Fibroblast of lung (primary cell): ENCODE data around the gene DISP2. TPM values are rescaled to one million over a fixed set of nuclear protein-coding genes. Genes with fewer than 3 reads are reported as not detected.

Experiments
- DNase-seq, 2 donors: peaks; one replicate each; pipeline versions ENCODE4 v3.0.0 to v3.0.0-alpha.2; 2010; ENCODE audit warnings: low read depth in 2 of 2
- H2AFZ ChIP-seq: 2 replicates; pipeline ENCODE4 v1.5.1; 2012; ENCODE audit warnings: low read length, control low read depth, inconsistent platforms
- H3K27ac ChIP-seq: 2 replicates; pipeline ENCODE4 v1.5.1; 2011; ENCODE audit warnings: low read length, control low read depth; ENCODE audit not compliant: insufficient read depth
- H3K27me3 ChIP-seq: 2 replicates; pipeline ENCODE4 v1.5.1; 2011; ENCODE audit warnings: mild to moderate bottlenecking, low read length; ENCODE audit not compliant: control insufficient read depth, insufficient read depth
- H3K36me3 ChIP-seq: 2 replicates; pipeline ENCODE4 v1.5.1; 2011; ENCODE audit warnings: low read length; ENCODE audit not compliant: control insufficient read depth, insufficient read depth
- H3K4me1 ChIP-seq: 2 replicates; pipeline ENCODE4 v1.5.1; 2011; ENCODE audit warnings: low read length; ENCODE audit not compliant: control insufficient read depth, insufficient read depth; ENCODE audit errors: extremely low read depth
- H3K4me2 ChIP-seq: 2 replicates; pipeline ENCODE4 v1.5.1; 2011; ENCODE audit warnings: low read length, control low read depth; ENCODE audit not compliant: insufficient read depth; ENCODE audit errors: extremely low read depth
- H3K4me3 ChIP-seq, 4 experiments: fragments of 200-600 bp in 1 of 4; sonication (generic) in 1 of 4; replicated peaks in 1 of 4; 2 replicates each; pipeline ENCODE4 v1.5.1; 2011 to 2016; ENCODE audit warnings: low read length in 4 of 4, low read depth in 3 of 4, mild to moderate bottlenecking in 3 of 4, control low read depth in 2 of 4, inconsistent platforms in 1 of 4, mixed read lengths in 1 of 4; ENCODE audit not compliant: insufficient read depth in 1 of 4; ENCODE audit errors: control extremely low read depth in 1 of 4
- H3K79me2 ChIP-seq: 2 replicates; pipeline ENCODE4 v1.5.1; 2012; ENCODE audit warnings: mild to moderate bottlenecking, low read length, inconsistent platforms; ENCODE audit not compliant: control insufficient read depth, insufficient read depth
- H3K9ac ChIP-seq: 2 replicates; pipeline ENCODE4 v1.5.1; 2011; ENCODE audit warnings: mild to moderate bottlenecking, low read length, control low read depth; ENCODE audit not compliant: insufficient read depth
- H3K9me3 ChIP-seq: 2 replicates; pipeline ENCODE4 v1.5.1; 2012; ENCODE audit warnings: low read depth, low read length; ENCODE audit not compliant: control insufficient read depth, insufficient read depth
- H4K20me1 ChIP-seq: 2 replicates; pipeline ENCODE4 v1.5.1; 2011; ENCODE audit warnings: low read length; ENCODE audit not compliant: control insufficient read depth, insufficient read depth; ENCODE audit errors: extremely low read depth
- CTCF ChIP-seq, 2 donors: IDR thresholded peaks in 1 of 2; conservative IDR thresholded peaks in 1 of 2; 1 replicate in 1 of 2; 2 replicates in 1 of 2; pipeline ENCODE4 v1.5.1; 2011 to 2012; ENCODE audit warnings: low read length in 2 of 2, control low read depth in 1 of 2, inconsistent platforms in 1 of 2, low read depth in 1 of 2, mild to moderate bottlenecking in 1 of 2
- EZH2 ChIP-seq: IDR thresholded peaks from 2 replicates; pipeline ENCODE4 v1.5.1; 2012; ENCODE audit warnings: low read length, control low read depth, mild to moderate bottlenecking; ENCODE audit errors: missing control alignments
- polyA plus RNA-seq, 2 donors: library from polyadenylated mRNA; depleted of rRNA in 1 of 2; stranded (reverse) in 1 of 2; unstranded in 1 of 2; fragments of >200 nt; gene quantifications; 2 replicates each; pipeline ENCODE4 v1.2.1, GENCODE V29; 2011 to 2012; ENCODE audit warnings: missing spikeins in 1 of 2
- total RNA-seq: library from RNA; depleted of rRNA; stranded (reverse); fragments of >200 nt; gene quantifications from 2 replicates; pipeline ENCODE4 v1.2.1, GENCODE V29; 2014

Gene DISP2
- total and polyA plus RNA-seq, 2 donors (not counting 1 experiment from before 2014, with no cell fraction given): under 0.01 to 0.11 TPM

DNA sequence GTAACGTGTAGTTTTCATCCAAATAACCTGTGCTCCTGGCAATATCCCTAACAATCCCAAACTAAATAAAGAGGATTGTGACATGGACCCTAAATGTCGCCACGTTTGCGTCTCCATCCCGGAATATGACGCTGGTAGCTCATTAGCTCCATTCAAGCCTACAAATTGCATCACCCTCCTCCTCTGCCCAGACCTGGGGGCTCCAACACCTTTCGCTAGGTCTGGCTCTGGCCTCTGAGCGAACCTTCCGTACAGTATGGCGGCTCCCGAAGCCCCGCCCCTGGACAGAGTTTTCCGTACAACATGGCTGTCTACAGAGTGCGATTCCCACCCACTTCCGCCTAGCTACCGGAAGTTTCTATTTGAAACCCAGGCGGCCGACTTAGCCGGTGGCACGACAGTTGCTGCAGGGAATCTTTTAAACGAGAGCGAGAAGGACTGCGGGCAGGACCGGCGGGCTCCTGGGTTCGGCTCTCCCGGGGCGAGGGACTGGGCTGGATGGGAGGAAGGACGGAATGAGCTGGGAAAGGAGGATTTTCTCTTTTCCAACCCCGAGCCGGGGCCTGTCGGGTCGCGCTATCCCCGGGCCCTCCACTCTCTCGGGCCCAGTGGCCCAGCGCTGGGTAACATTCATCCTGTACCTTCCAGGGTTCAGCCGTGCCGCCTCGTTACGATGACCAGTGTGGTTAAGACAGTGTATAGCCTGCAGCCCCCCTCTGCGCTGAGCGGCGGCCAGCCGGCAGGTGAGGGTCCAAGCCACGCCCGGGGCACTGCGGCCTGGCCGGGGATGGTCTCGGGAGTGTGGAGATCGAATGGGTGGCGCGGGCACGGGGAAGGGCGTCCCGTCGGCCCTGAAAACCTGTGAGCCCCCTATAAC, 24.8 kb downstream of the DISP2 start, which contains the start of gene KNSTRN:
TSS of gene KNSTRN (plus strand) at position 142 of the 877 bp plus-strand sequence. CDS start at position 257, 115 bp downstream.
- H3K9ac ChIP-seq: peak within 1 kb of the TSS; percentile 61
- peak within 1 kb of the TSS; percentile 69 for H3K27ac ChIP-seq
- H3K36me3 ChIP-seq: peaks cover 4% of the 10 kb centered on the region
- H3K4me2 ChIP-seq: peak within 1 kb of the TSS; percentile 90
- H3K9me3 ChIP-seq: no peaks in the 10 kb centered on the region
- DNase-seq: peak; percentile 91 to 95
- TF ChIP-seq CTCF (conservative IDR thresholded peaks at IDR 0.05 in 1 of 2, IDR thresholded peaks at IDR 0.05 in 1 of 2; ENCODE audit: low read depth in 1 of 2, low read length in 2 of 2) (no peak), EZH2 (no peak)
- H2AFZ ChIP-seq: peak within 1 kb of the TSS; percentile 100
- no peaks in the 10 kb centered on the region for H4K20me1 ChIP-seq
- H3K4me3 ChIP-seq: peak within 1 kb of the TSS; percentile 69 to 92 (median 78)
- peaks cover 15% of the 10 kb centered on the region for H3K4me1 ChIP-seq
- H3K79me2 ChIP-seq: peaks cover 28% of the 10 kb centered on the region
- no peaks in the 10 kb centered on the region for H3K27me3 ChIP-seq

- Histone ChIP-seq H2AFZ (no peak overlapping the region), H3K79me2 (peaks cover 28% of the 10 kb centered on the region), H4K20me1 (no peaks in the 10 kb centered on the region), H3K36me3 (peaks cover 4% of the 10 kb centered on the region), H3K27me3 (no peaks in the 10 kb centered on the region), H3K27ac (no peak overlapping the region), H3K9ac (no peak overlapping the region), H3K4me2 (no peak overlapping the region), H3K4me3 (no peak overlapping the region), H3K4me1 (peaks cover 5% of the 10 kb centered on the region), H3K9me3 (no peaks in the 10 kb centered on the region)
- no peak for TF ChIP-seq EZH2
- no peak for TF ChIP-seq CTCF (conservative IDR thresholded peaks at IDR 0.05 in 1 of 2, IDR thresholded peaks at IDR 0.05 in 1 of 2; ENCODE audit: low read depth in 1 of 2, low read length in 2 of 2)
- DNase-seq: no peak
Observed at GRCh38 chr15:40386480-40386879, 28.5 kb downstream of the DISP2 start.

DNA sequence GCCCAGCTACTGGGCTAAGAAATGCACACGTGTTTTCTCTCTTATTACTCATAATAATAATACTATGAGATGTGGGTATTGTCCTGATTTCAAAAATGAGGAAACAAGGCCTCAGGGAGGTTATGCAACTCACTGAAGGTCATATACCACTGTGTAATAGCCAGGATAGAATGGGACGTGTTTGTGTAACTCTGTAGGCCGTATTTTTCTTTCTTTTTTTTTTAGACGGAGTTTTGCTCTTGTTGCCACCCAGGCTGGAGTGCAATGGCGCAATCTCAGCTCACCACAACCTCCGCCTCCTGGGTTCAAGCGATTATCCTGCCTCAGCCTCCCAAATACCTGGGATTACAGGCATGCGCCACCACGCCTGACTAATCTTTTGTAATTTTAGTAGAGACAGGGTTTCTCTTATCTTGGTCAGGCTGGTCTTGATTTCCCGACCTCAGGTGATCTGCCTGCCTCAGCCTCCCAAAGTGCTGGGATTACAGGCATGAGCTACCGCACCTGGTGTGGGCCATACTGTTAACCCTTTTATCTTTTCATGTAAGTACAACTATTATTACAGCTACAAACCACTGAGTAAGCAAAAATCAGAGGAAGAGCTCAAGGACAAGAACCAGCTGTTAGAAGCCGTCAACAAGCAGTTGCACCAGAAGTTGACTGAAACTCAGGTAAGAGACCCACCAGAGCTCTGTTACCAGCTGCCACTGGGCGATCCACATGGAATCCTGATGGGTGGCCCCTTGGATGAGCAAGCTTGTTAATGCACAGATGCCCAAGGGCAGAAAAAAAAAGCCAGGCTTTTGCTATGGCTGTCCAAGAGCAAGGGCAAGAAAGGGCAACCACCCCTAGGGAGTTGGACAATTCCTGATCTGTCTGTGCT, 31.2 kb downstream of the DISP2 start:
- H3K9me3 ChIP-seq: no peaks in the 10 kb centered on the region
- no peak overlapping the region for H3K9ac ChIP-seq
- no peak overlapping the region for H3K4me3 ChIP-seq
- H3K79me2 ChIP-seq: peaks cover 16% of the 10 kb centered on the region
- no peak overlapping the region for H3K4me2 ChIP-seq
- no peaks in the 10 kb centered on the region for H4K20me1 ChIP-seq
- DNase-seq: peak in 1 of 2 donors; percentile 13
- peaks cover 6% of the 10 kb centered on the region for H3K36me3 ChIP-seq
- TF ChIP-seq EZH2 (no peak), CTCF (conservative IDR thresholded peaks at IDR 0.05 in 1 of 2, IDR thresholded peaks at IDR 0.05 in 1 of 2; ENCODE audit: low read depth in 1 of 2, low read length in 2 of 2) (no peak)
- no peak overlapping the region for H3K27ac ChIP-seq
- no peaks in the 10 kb centered on the region for H3K27me3 ChIP-seq
- peaks cover 2% of the 10 kb centered on the region for H3K4me1 ChIP-seq
- H2AFZ ChIP-seq: no peak overlapping the region
